SK-N-SH (cell line): ENCODE measurements around the gene DMD.

Experiments
- ELF1 ChIP-seq: IDR thresholded peaks from 2 replicates; pipeline ENCODE4 v1.4.0; 2012
- MXI1 ChIP-seq: IDR thresholded peaks from 2 replicates; pipeline ENCODE4 v1.6.1; 2012; ENCODE audit warnings: mild to moderate bottlenecking, low read depth, low read length, improper control_type of control experiment
- POLR2AphosphoS5 ChIP-seq: IDR thresholded peaks from 2 replicates; pipeline ENCODE4 v1.6.1; 2012; ENCODE audit warnings: low read depth, low read length
- TF ChIP-seq, protein P1 (sequence below): fragments of 200-600 bp; sonication (generic); IDR thresholded peaks from 2 replicates; pipeline ENCODE4 v1.6.1; 2017; ENCODE audit warnings: antibody characterized with exemption, mild to moderate bottlenecking, moderate library complexity

DNA sequence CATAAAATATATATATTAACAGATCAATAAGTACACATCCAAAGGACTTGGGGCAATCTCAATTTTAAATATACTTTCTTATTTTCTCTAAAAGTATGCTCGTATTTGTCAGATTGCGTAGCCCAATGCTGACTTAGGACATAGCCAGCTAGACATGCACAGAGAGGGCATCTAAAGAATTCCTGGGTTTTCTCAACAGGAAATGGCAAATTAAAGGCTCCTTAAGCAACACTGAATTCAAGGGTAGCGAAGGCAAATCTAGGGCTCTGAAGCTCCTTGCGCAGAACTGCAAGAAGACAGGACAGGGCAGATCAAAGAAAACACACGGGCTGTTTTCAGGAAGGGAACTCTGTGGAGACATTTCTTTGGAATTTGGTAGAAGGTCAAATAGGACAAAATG is 2044.9 kb downstream of the DMD start:
- TF ChIP-seq ELF1 = no peak
- TF ChIP-seq, protein P1, sequence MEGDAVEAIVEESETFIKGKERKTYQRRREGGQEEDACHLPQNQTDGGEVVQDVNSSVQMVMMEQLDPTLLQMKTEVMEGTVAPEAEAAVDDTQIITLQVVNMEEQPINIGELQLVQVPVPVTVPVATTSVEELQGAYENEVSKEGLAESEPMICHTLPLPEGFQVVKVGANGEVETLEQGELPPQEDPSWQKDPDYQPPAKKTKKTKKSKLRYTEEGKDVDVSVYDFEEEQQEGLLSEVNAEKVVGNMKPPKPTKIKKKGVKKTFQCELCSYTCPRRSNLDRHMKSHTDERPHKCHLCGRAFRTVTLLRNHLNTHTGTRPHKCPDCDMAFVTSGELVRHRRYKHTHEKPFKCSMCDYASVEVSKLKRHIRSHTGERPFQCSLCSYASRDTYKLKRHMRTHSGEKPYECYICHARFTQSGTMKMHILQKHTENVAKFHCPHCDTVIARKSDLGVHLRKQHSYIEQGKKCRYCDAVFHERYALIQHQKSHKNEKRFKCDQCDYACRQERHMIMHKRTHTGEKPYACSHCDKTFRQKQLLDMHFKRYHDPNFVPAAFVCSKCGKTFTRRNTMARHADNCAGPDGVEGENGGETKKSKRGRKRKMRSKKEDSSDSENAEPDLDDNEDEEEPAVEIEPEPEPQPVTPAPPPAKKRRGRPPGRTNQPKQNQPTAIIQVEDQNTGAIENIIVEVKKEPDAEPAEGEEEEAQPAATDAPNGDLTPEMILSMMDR = no peak
- no peak for TF ChIP-seq MXI1
- no peak for TF ChIP-seq POLR2AphosphoS5
